Ammon's horn (tissue), 1 donor: ENCODE measurements around the gene ZXDC.

Experiments
- DNase-seq: peaks from one replicate; pipeline ENCODE4 v3.0.0-alpha.2; 2016; ENCODE audit warnings: low spot score

The ZXDC gene

GRCh38 chr3:126512026-126512425 is 36.3 kb upstream of the ZXDC start:
- peak; percentile 48 for DNase-seq

- DNase-seq: no peak
Measured at GRCh38 chr3:126511291-126511690, 35.6 kb upstream of the ZXDC start.

- no peak for DNase-seq
Measured at GRCh38 chr3:126510308-126510910, 34.7 kb upstream of the ZXDC start.

- DNase-seq: no peak
Measured at GRCh38 chr3:126509597-126510307, 34.1 kb upstream of the ZXDC start.

- no peak for DNase-seq
Measured at GRCh38 chr3:126508564-126508964, 32.9 kb upstream of the ZXDC start.

- no peak for DNase-seq
Measured at GRCh38 chr3:126507886-126508285, 32.2 kb upstream of the ZXDC start.

- DNase-seq: no peak
Measured at GRCh38 chr3:126503701-126504100, 28.0 kb upstream of the ZXDC start.

- DNase-seq: no peak
Measured at GRCh38 chr3:126502656-126503055, 27.0 kb upstream of the ZXDC start.

GRCh38 chr3:126501736-126502135 is 26.0 kb upstream of the ZXDC start:
- no peak for DNase-seq

GRCh38 chr3:126501054-126501453 is 25.4 kb upstream of the ZXDC start:
- no peak for DNase-seq

- no peak for DNase-seq
Measured at GRCh38 chr3:126500016-126500415, 24.3 kb upstream of the ZXDC start.

GRCh38 chr3:126499401-126499800 is 23.7 kb upstream of the ZXDC start:
- DNase-seq: no peak

- DNase-seq: no peak
Measured at GRCh38 chr3:126498929-126499328, 23.2 kb upstream of the ZXDC start.

- DNase-seq: no peak
Measured at GRCh38 chr3:126498461-126498860, 22.8 kb upstream of the ZXDC start.

- no peak for DNase-seq
Measured at GRCh38 chr3:126497956-126498355, 22.3 kb upstream of the ZXDC start.

- no peak for DNase-seq
Measured at GRCh38 chr3:126496894-126497850, 21.5 kb upstream of the ZXDC start.

GRCh38 chr3:126495786-126496185 is 20.1 kb upstream of the ZXDC start:
- no peak for DNase-seq

- DNase-seq: no peak
Measured at GRCh38 chr3:126494970-126495230, 19.2 kb upstream of the ZXDC start.

GRCh38 chr3:126494204-126494969 is 18.7 kb upstream of the ZXDC start:
- DNase-seq: peak; percentile 35

- no peak for DNase-seq
Measured at GRCh38 chr3:126493739-126494138, 18.0 kb upstream of the ZXDC start.

GRCh38 chr3:126493051-126493450 is 17.4 kb upstream of the ZXDC start:
- no peak for DNase-seq
